IMR-90 (cell line): ENCODE results near the gene UBP1. TPM values are rescaled to one million over a fixed set of nuclear protein-coding genes. Genes with fewer than 3 reads are reported as not detected.

Experiments used
- ATAC-seq: fragments of 200-7000 bp; cut with Tn5 transposase; 2 replicates; pipeline ENCODE4 v1.9.1; 2020; ENCODE audit warnings: low read depth, mild to moderate bottlenecking, moderate library complexity
- BruUV-seq: library from RNA; stranded (reverse); fragments of 400-500 nt; replicated peaks from 2 replicates; lab custom pipeline; 2021; lab: Mats Ljungman, UMichigan
- CTCF ChIA-PET: fragments of 300-600 bp; formaldehyde crosslinking; extraction: SDS; loops from one replicate; lab custom pipeline; 2021; ENCODE audit warnings: antibody characterized with exemption; lab: Yijun Ruan, JAX
- POLR2A ChIA-PET: fragments of 300-600 bp; sonication (Branson Sonifier 250); formaldehyde crosslinking; loops from one replicate; lab custom pipeline; 2022; ENCODE audit warnings: antibody characterized with exemption; ENCODE audit not compliant: unreplicated experiment; lab: Charles Lee
- DNase-seq: peaks from one replicate; pipeline ENCODE4 v3.0.0; 2013
- H2AFZ ChIP-seq: replicated peaks from 2 replicates; pipeline ENCODE3; 2013; ENCODE audit warnings: low read length, mild to moderate bottlenecking; ENCODE audit not compliant: poor library complexity
- H2AK5ac ChIP-seq: 2 replicates; pipeline ENCODE4 v1.6.1; 2013; ENCODE audit warnings: low read depth, low read length, inconsistent platforms
- H2AK9ac ChIP-seq: replicated peaks from 2 replicates; pipeline ENCODE3; 2013; ENCODE audit warnings: mild to moderate bottlenecking, low read depth, low read length, moderate library complexity; ENCODE audit not compliant: poor library complexity
- H2BK120ac ChIP-seq: 2 replicates; pipeline ENCODE4 v1.6.1; 2013; ENCODE audit warnings: low read depth, low read length, inconsistent platforms
- H2BK15ac ChIP-seq: 3 replicates; pipeline ENCODE4 v1.6.1; 2013; ENCODE audit warnings: low read depth, low read length, inconsistent platforms
- H2BK20ac ChIP-seq: 2 replicates; pipeline ENCODE4 v1.6.1; 2013; ENCODE audit warnings: low read depth, mild to moderate bottlenecking, inconsistent platforms, low read length, moderate library complexity
- H2BK5ac ChIP-seq: 2 replicates; pipeline ENCODE4 v1.6.1; 2013; ENCODE audit warnings: mild to moderate bottlenecking, low read depth, low read length, inconsistent platforms; ENCODE audit not compliant: poor library complexity, severe bottlenecking
- H3K14ac ChIP-seq: replicated peaks from 2 replicates; pipeline ENCODE4 v1.6.1; 2013; ENCODE audit warnings: low read depth, low read length, inconsistent platforms
- H3K18ac ChIP-seq: 2 replicates; pipeline ENCODE4 v1.6.1; 2013; ENCODE audit warnings: low read depth, low read length, control low read depth
- H3K23ac ChIP-seq: 2 replicates; pipeline ENCODE4 v1.6.1; 2013; ENCODE audit warnings: low read depth, low read length, inconsistent platforms
- H3K27ac ChIP-seq: 2 replicates; pipeline ENCODE4 v1.5.1; 2013; ENCODE audit warnings: mild to moderate bottlenecking, control low read depth, low read length; ENCODE audit not compliant: insufficient read depth
- H3K27me3 ChIP-seq: 2 replicates; pipeline ENCODE4 v1.6.1; 2013; ENCODE audit warnings: low read length; ENCODE audit not compliant: control insufficient read depth, insufficient read depth
- H3K36me3 ChIP-seq: 2 replicates; pipeline ENCODE4 v1.6.1; 2013; ENCODE audit warnings: low read length, mixed read lengths; ENCODE audit not compliant: control insufficient read depth, insufficient read depth
- H3K4ac ChIP-seq: 2 replicates; pipeline ENCODE4 v1.6.1; 2013; ENCODE audit warnings: low read depth, low read length, inconsistent platforms
- H3K4me1 ChIP-seq: 2 replicates; pipeline ENCODE4 v1.6.1; 2013; ENCODE audit warnings: low read length, mixed read lengths; ENCODE audit not compliant: control insufficient read depth, insufficient read depth
- H3K4me2 ChIP-seq: 2 replicates; pipeline ENCODE4 v1.6.1; 2013; ENCODE audit warnings: low read depth, mild to moderate bottlenecking, control low read depth, low read length, moderate library complexity
- H3K4me3 ChIP-seq: 2 replicates; pipeline ENCODE4 v1.5.1; 2013; ENCODE audit warnings: low read depth, mild to moderate bottlenecking, control low read depth, low read length, moderate library complexity; ENCODE audit not compliant: insufficient read depth
- H3K56ac ChIP-seq: 2 replicates; pipeline ENCODE4 v1.6.1; 2013; ENCODE audit warnings: low read length, inconsistent platforms; ENCODE audit not compliant: insufficient read depth; ENCODE audit errors: extremely low read depth
- H3K79me1 ChIP-seq, 2 experiments: 2 replicates each; pipeline ENCODE4 v1.6.1; 2013; ENCODE audit warnings: low read length in 2 of 2, inconsistent platforms in 1 of 2, low read depth in 1 of 2
- H3K9ac ChIP-seq: 2 replicates; pipeline ENCODE4 v1.6.1; 2013; ENCODE audit warnings: low read depth, low read length, control low read depth
- H3K9me1 ChIP-seq: 2 replicates; pipeline ENCODE4 v1.6.1; 2013; ENCODE audit warnings: low read length, inconsistent platforms; ENCODE audit not compliant: insufficient read depth
- H3K9me3 ChIP-seq: 2 replicates; pipeline ENCODE4 v1.6.1; 2013; ENCODE audit warnings: low read length; ENCODE audit not compliant: control insufficient read depth, insufficient read depth
- H4K20me1 ChIP-seq: 2 replicates; pipeline ENCODE4 v1.6.1; 2013; ENCODE audit warnings: low read length, inconsistent platforms; ENCODE audit not compliant: insufficient read depth
- H4K5ac ChIP-seq: 2 replicates; pipeline ENCODE4 v1.6.1; 2013; ENCODE audit warnings: mild to moderate bottlenecking, low read depth, low read length, control low read depth
- H4K8ac ChIP-seq, 2 experiments: 2 replicates each; pipeline ENCODE4 v1.6.1; 2013; ENCODE audit warnings: low read depth in 2 of 2, low read length in 2 of 2, control low read depth in 1 of 2, inconsistent platforms in 1 of 2
- H4K91ac ChIP-seq: 2 replicates; pipeline ENCODE4 v1.6.1; 2013; ENCODE audit warnings: low read depth, low read length, inconsistent platforms; ENCODE audit not compliant: insufficient read depth
- RFX5 ChIP-seq: IDR thresholded peaks from 2 replicates; pipeline ENCODE4 v1.8.0; 2012; ENCODE audit warnings: low read depth, mild to moderate bottlenecking, low read length, moderate library complexity
- WGBS, 2 experiments: methylation state at CpG; one replicate each; pipeline versions ENCODE4 v1.1.5 to v1.1.7; 2013; ENCODE audit warnings: missing lambda C conversion rate in 2 of 2; ENCODE audit not compliant: insufficient read length in 1 of 2; ENCODE audit errors: extremely low coverage in 2 of 2; 5-methylcytosine and 5-hydroxymethylcytosine counted together
- dilution Hi-C: fragments of 300-500 bp; cut with HindIII; formaldehyde crosslinking; loops from one replicate; pipeline ENCODE4 v1.14.3; 2018; ENCODE audit warnings: low sequenced_read_pairs; ENCODE audit not compliant: unreplicated experiment
- in situ Hi-C: fragments of 300-500 bp; cut with MboI; formaldehyde crosslinking; loops from 3 replicates; pipeline ENCODE4 v1.14.3; 2019; ENCODE audit warnings: low sequenced_read_pairs, inconsistent platforms, mixed read lengths
- intact Hi-C: fragments of 100-400 bp; cut with micrococcal nuclease; formaldehyde crosslinking; loops from 2 replicates; pipeline ENCODE4 v1.10.0; 2022
- polyA plus RNA-seq, 3 experiments: library from polyadenylated mRNA; depleted of rRNA; stranded (reverse); fragments of >200 nt; gene quantifications; 2 replicates each; pipeline ENCODE4 v1.2.3, GENCODE V29; 2012; ENCODE audit warnings: low replicate concordance in 1 of 3
- total RNA-seq: library from RNA; depleted of rRNA; stranded (reverse); fragments of >200 nt; gene quantifications from 2 replicates; pipeline ENCODE4 v1.2.3, GENCODE V29; 2012

Gene UBP1
- total and polyA plus RNA-seq, 2 of the 4 experiments (the other 2 are of a cell fraction), result 56.3 to 73.8 TPM

GRCh38 chr3:33456756-33457155 is 16.6 kb upstream of the UBP1 start:
- no peaks in the 10 kb centered on the region for H3K9me1 ChIP-seq
- WGBS, 2 experiments, result no CpG with 5 or more reads among the region's 2 CpGs
- H4K8ac ChIP-seq, result no peak overlapping the region
- no peak overlapping the region for H3K4me3 ChIP-seq
- no peak overlapping the region for H2AFZ ChIP-seq
- H4K5ac ChIP-seq, result no peak overlapping the region
- no peak overlapping the region for H3K4me2 ChIP-seq
- H3K36me3 ChIP-seq, result no peaks in the 10 kb centered on the region
- H4K91ac ChIP-seq, result no peak overlapping the region
- no peak overlapping the region for H2BK15ac ChIP-seq
- no peak overlapping the region for H2BK5ac ChIP-seq
- in situ Hi-C loops, result no loop called here
- no peaks in the 10 kb centered on the region for H4K20me1 ChIP-seq
- H3K14ac ChIP-seq, result no peak overlapping the region
- H3K9ac ChIP-seq, result no peak overlapping the region
- dilution Hi-C loops, result no loop called here
- ATAC-seq, result no peak
- no peak overlapping the region for H3K27ac ChIP-seq
- H2BK120ac ChIP-seq, result no peak overlapping the region
- H2BK20ac ChIP-seq, result no peak overlapping the region
- no TSS peak for BruUV-seq
- H3K4me1 ChIP-seq, result no peaks in the 10 kb centered on the region
- intact Hi-C loops, result no loop called here
- ChIA-PET CTCF (no interaction called here), POLR2A (no interaction called here)
- TF ChIP-seq RFX5, result no peak
- H3K9me3 ChIP-seq, result peaks cover 14% of the 10 kb centered on the region
- H3K18ac ChIP-seq, result no peak overlapping the region
- no peak overlapping the region for H2AK9ac ChIP-seq
- no peak overlapping the region for H2AK5ac ChIP-seq
- no peaks in the 10 kb centered on the region for H3K79me1 ChIP-seq
- H3K23ac ChIP-seq, result no peak overlapping the region
- no peak overlapping the region for H3K56ac ChIP-seq
- H3K27me3 ChIP-seq, result no peaks in the 10 kb centered on the region
- H3K4ac ChIP-seq, result no peak overlapping the region
- no peak for DNase-seq
